Liver (tissue), 3 donors: ENCODE measurements around the gene TSPAN5.
"Not testable (repeated sequence)": the region's sequence is repeated elsewhere in the genome, so short reads cannot be mapped to it uniquely, and the experiment has no call there.

Experiments used
- EGR1 ChIP-seq, 2 donors: IDR thresholded peaks; 2 replicates each; pipeline ENCODE4 v1.6.1; 2016 to 2018; ENCODE audit warnings: antibody characterized with exemption in 2 of 2, low read depth in 2 of 2
- FOXA1 ChIP-seq: IDR thresholded peaks from 2 replicates; pipeline ENCODE4 v1.6.1; 2016; ENCODE audit warnings: antibody characterized with exemption
- GABPA ChIP-seq, 2 donors: IDR thresholded peaks in 1 of 2; conservative IDR thresholded peaks in 1 of 2; 2 replicates each; pipeline ENCODE4 v1.6.1; 2016; ENCODE audit warnings: antibody characterized with exemption in 2 of 2, mild to moderate bottlenecking in 1 of 2, moderate library complexity in 1 of 2
- JUND ChIP-seq, 2 donors: IDR thresholded peaks; 2 replicates each; pipeline ENCODE4 v1.6.1; 2016; ENCODE audit warnings: antibody characterized with exemption in 2 of 2
- RAD21 ChIP-seq, 2 donors: IDR thresholded peaks; 2 replicates each; pipeline ENCODE4 v1.6.1; 2016; ENCODE audit warnings: antibody characterized with exemption in 2 of 2, mild to moderate bottlenecking in 2 of 2
- TAF1 ChIP-seq: conservative IDR thresholded peaks from 2 replicates; pipeline ENCODE4 v1.6.1; 2016; ENCODE audit warnings: antibody characterized with exemption, mild to moderate bottlenecking
- YY1 ChIP-seq: IDR thresholded peaks from 2 replicates; pipeline ENCODE4 v1.6.1; 2016; ENCODE audit warnings: antibody characterized with exemption, mild to moderate bottlenecking
- TF ChIP-seq, protein P1 (sequence below): fragments of 150-350 bp; IDR thresholded peaks from 2 replicates; pipeline ENCODE4 v1.5.1; 2017; ENCODE audit warnings: improper control_type of control experiment, low read depth, low read length; ENCODE audit not compliant: missing input control
- TF ChIP-seq, protein P2 (sequence below): IDR thresholded peaks from 2 replicates; pipeline ENCODE4 v1.6.1; 2016; ENCODE audit warnings: antibody characterized with exemption
- TF ChIP-seq, protein P3 (sequence below): IDR thresholded peaks from 2 replicates; pipeline ENCODE4 v1.6.1; 2016; ENCODE audit warnings: antibody characterized with exemption
- donor health status: healthy.
- donor health status: healthy.

DNA sequence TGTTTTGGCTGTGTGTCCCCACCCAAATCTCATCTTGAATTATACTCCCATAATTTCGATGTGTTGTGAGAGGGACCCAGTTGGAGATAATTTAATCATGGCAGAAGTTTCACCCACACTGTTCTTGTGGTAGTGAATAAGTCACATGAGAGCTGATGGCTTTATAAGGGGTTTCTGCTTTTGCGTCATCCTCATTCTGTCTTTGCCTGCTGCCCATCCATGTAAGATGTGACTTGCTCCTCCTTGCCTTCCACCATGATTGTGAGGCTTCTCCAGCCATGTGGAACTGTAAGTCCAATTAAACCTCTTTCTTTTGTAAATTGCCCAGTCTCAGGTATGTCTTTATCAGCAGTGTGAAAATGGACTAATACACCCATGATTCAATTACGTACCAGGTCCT is 47.2 kb upstream of the TSPAN5 start:
- TF ChIP-seq RAD21 (IDR thresholded peaks at IDR 0.05); YY1; FOXA1; GABPA (IDR thresholded peaks at IDR 0.05 in 1 of 2, conservative IDR thresholded peaks at IDR 0.05 in 1 of 2); EGR1 (IDR thresholded peaks at IDR 0.05; ENCODE audit: low read depth in 2 of 2); TAF1; JUND (IDR thresholded peaks at IDR 0.05): not testable (repeated sequence)
- TF ChIP-seq, protein P1, sequence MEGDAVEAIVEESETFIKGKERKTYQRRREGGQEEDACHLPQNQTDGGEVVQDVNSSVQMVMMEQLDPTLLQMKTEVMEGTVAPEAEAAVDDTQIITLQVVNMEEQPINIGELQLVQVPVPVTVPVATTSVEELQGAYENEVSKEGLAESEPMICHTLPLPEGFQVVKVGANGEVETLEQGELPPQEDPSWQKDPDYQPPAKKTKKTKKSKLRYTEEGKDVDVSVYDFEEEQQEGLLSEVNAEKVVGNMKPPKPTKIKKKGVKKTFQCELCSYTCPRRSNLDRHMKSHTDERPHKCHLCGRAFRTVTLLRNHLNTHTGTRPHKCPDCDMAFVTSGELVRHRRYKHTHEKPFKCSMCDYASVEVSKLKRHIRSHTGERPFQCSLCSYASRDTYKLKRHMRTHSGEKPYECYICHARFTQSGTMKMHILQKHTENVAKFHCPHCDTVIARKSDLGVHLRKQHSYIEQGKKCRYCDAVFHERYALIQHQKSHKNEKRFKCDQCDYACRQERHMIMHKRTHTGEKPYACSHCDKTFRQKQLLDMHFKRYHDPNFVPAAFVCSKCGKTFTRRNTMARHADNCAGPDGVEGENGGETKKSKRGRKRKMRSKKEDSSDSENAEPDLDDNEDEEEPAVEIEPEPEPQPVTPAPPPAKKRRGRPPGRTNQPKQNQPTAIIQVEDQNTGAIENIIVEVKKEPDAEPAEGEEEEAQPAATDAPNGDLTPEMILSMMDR = not testable (repeated sequence)
- TF ChIP-seq, protein P2, sequence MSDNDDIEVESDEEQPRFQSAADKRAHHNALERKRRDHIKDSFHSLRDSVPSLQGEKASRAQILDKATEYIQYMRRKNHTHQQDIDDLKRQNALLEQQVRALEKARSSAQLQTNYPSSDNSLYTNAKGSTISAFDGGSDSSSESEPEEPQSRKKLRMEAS = not testable (repeated sequence)
- TF ChIP-seq, protein P3, sequence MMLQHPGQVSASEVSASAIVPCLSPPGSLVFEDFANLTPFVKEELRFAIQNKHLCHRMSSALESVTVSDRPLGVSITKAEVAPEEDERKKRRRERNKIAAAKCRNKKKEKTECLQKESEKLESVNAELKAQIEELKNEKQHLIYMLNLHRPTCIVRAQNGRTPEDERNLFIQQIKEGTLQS = not testable (repeated sequence)
